H1 (cell line): ENCODE data around the gene RANBP9. TPM values are rescaled to one million over a fixed set of nuclear protein-coding genes. Genes with fewer than 3 reads are reported as not detected.
A peak's percentile ranks its signal among the peaks of the same experiment; 100 is the strongest.

Source experiments
- CTCF ChIA-PET: fragments of 300-600 bp; sonication (Branson Sonifier 250); formaldehyde crosslinking; loops from one replicate; lab custom pipeline; 2021; ENCODE audit not compliant: partially characterized antibody; lab: Charles Lee
- POLR2A ChIA-PET: fragments of 300-600 bp; sonication (Branson Sonifier 250); formaldehyde crosslinking; loops from one replicate; lab custom pipeline; 2021; ENCODE audit warnings: inconsistent platforms; ENCODE audit not compliant: partially characterized antibody; lab: Charles Lee
- DNase-seq, 2 experiments: peaks; one replicate each; pipeline versions ENCODE4 v3.0.0 to v3.0.0-alpha.2; 2010 to 2022; ENCODE audit warnings: low spot score in 2 of 2, low read depth in 1 of 2, mixed read lengths in 1 of 2
- FAIRE-seq: peaks from 2 replicates; lab custom pipeline; 2011; peaks lifted over from hg19 to GRCh38; lab: Jason Lieb, UNC
- H2AFZ ChIP-seq: 2 replicates; pipeline ENCODE4 v1.8.1; 2012; ENCODE audit warnings: low read length, inconsistent platforms
- H2AK5ac ChIP-seq: 2 replicates; pipeline ENCODE4 v1.6.1; 2013; ENCODE audit warnings: low read depth, low read length
- H2BK120ac ChIP-seq: replicated peaks from 2 replicates; pipeline ENCODE3; 2013; ENCODE audit warnings: low read depth, low read length, inconsistent platforms
- H2BK12ac ChIP-seq: 2 replicates; pipeline ENCODE4 v1.6.1; 2013; ENCODE audit warnings: low read depth, low read length
- H2BK15ac ChIP-seq: 2 replicates; pipeline ENCODE4 v1.6.1; 2013; ENCODE audit warnings: low read length
- H2BK20ac ChIP-seq: 2 replicates; pipeline ENCODE4 v1.6.1; 2013; ENCODE audit warnings: low read length
- H2BK5ac ChIP-seq: 2 replicates; pipeline ENCODE4 v1.6.1; 2013; ENCODE audit warnings: low read depth, low read length
- H3K14ac ChIP-seq: 2 replicates; pipeline ENCODE4 v1.6.1; 2013; ENCODE audit warnings: inconsistent platforms; ENCODE audit not compliant: insufficient read length
- H3K18ac ChIP-seq: 2 replicates; pipeline ENCODE4 v1.6.1; 2013; ENCODE audit warnings: low read length; ENCODE audit errors: extremely low read depth
- H3K23ac ChIP-seq: 2 replicates; pipeline ENCODE4 v1.6.1; 2013; ENCODE audit warnings: inconsistent platforms; ENCODE audit not compliant: insufficient read length
- H3K23me2 ChIP-seq: 2 replicates; pipeline ENCODE4 v1.6.1; 2013; ENCODE audit warnings: low read depth, low read length
- H3K27ac ChIP-seq: 2 replicates; pipeline ENCODE4 v1.6.1; 2011; ENCODE audit warnings: low read depth, low read length, inconsistent platforms
- H3K27me3 ChIP-seq, 4 experiments: replicated peaks in 1 of 4; 1 replicate in 1 of 4; 2 replicates in 3 of 4; pipeline versions ENCODE4 v1.6.1 to v1.8.1; 2011 to 2013; ENCODE audit warnings: low read length in 3 of 4, mild to moderate bottlenecking in 3 of 4, inconsistent platforms in 2 of 4, mixed read lengths in 2 of 4, moderate library complexity in 1 of 4; ENCODE audit not compliant: control insufficient read depth in 3 of 4, insufficient read depth in 3 of 4; ENCODE audit errors: extremely low read depth in 1 of 4
- H3K36me3 ChIP-seq, 4 experiments: 2 replicates each; pipeline versions ENCODE4 v1.6.1 to v1.8.1; 2011 to 2013; ENCODE audit warnings: mild to moderate bottlenecking in 4 of 4, low read length in 3 of 4, moderate library complexity in 2 of 4, control low read depth in 1 of 4, inconsistent platforms in 1 of 4; ENCODE audit not compliant: insufficient read depth in 4 of 4, control insufficient read depth in 2 of 4
- H3K4ac ChIP-seq: replicated peaks from 2 replicates; pipeline ENCODE3; 2013; ENCODE audit warnings: low read length, low read depth, mixed read lengths, inconsistent platforms; ENCODE audit not compliant: insufficient read length
- H3K4me1 ChIP-seq, 4 experiments: replicated peaks in 1 of 4; 1 replicate in 1 of 4; 2 replicates in 3 of 4; pipeline versions ENCODE4 v1.6.1 to v1.8.1; 2011 to 2013; ENCODE audit warnings: low read length in 3 of 4, inconsistent platforms in 2 of 4, mixed read lengths in 1 of 4; ENCODE audit not compliant: insufficient read depth in 4 of 4, control insufficient read depth in 3 of 4
- H3K4me2 ChIP-seq, 2 experiments: 2 replicates each; pipeline versions ENCODE4 v1.6.1 to v1.8.1; 2011 to 2013; ENCODE audit warnings: low read depth in 2 of 2, low read length in 2 of 2, control low read depth in 1 of 2, inconsistent platforms in 1 of 2, mild to moderate bottlenecking in 1 of 2; ENCODE audit not compliant: insufficient read depth in 1 of 2
- H3K4me3 ChIP-seq, 4 experiments: fragments of 200-600, 300-600 bp in 1 of 4; sonication (generic), shearing (Covaris generic), sonication (Bioruptor Twin) in 1 of 4; 2 replicates each; pipeline versions ENCODE4 v1.5.1 to v1.8.1; 2011 to 2016; ENCODE audit warnings: low read length in 4 of 4, low read depth in 3 of 4, control low read depth in 2 of 4, inconsistent platforms in 2 of 4, mild to moderate bottlenecking in 2 of 4, mixed read lengths in 1 of 4, moderate library complexity in 1 of 4; ENCODE audit not compliant: insufficient read depth in 2 of 4; ENCODE audit errors: extremely low read depth in 1 of 4
- H3K56ac ChIP-seq: replicated peaks from 2 replicates; pipeline ENCODE3; 2013; ENCODE audit warnings: low read depth, mild to moderate bottlenecking, mixed read lengths, low read length, inconsistent platforms; ENCODE audit not compliant: insufficient read length
- H3K79me1 ChIP-seq: 2 replicates; pipeline ENCODE4 v1.6.1; 2013; ENCODE audit warnings: low read depth, low read length, control low read depth
- H3K79me2 ChIP-seq, 2 experiments: 2 replicates each; pipeline versions ENCODE4 v1.6.1 to v1.8.1; 2012 to 2013; ENCODE audit warnings: low read length in 2 of 2, mild to moderate bottlenecking in 2 of 2, inconsistent platforms in 1 of 2; ENCODE audit not compliant: insufficient read depth in 2 of 2, control insufficient read depth in 1 of 2
- H3K9ac ChIP-seq, 4 experiments: replicated peaks in 1 of 4; 1 replicate in 1 of 4; 2 replicates in 3 of 4; pipeline versions ENCODE4 v1.6.1 to v1.8.1; 2011 to 2013; ENCODE audit warnings: low read depth in 3 of 4, low read length in 3 of 4, control low read depth in 2 of 4, mild to moderate bottlenecking in 2 of 4, moderate library complexity in 2 of 4, inconsistent platforms in 1 of 4; ENCODE audit errors: extremely low read depth in 1 of 4
- H3K9me3 ChIP-seq, 2 experiments: 2 replicates each; pipeline versions ENCODE4 v1.6.1 to v1.8.1; 2012 to 2013; ENCODE audit warnings: mild to moderate bottlenecking in 2 of 2, moderate library complexity in 2 of 2, control low read depth in 1 of 2, inconsistent platforms in 1 of 2, low read depth in 1 of 2, low read length in 1 of 2, mixed read lengths in 1 of 2; ENCODE audit not compliant: insufficient read depth in 2 of 2
- H4K20me1 ChIP-seq, 2 experiments: replicated peaks in 1 of 2; 2 replicates each; pipeline versions ENCODE3 to v1.8.1; 2011 to 2013; ENCODE audit warnings: inconsistent platforms in 2 of 2, low read length in 2 of 2, mild to moderate bottlenecking in 1 of 2; ENCODE audit not compliant: insufficient read depth in 2 of 2, control insufficient read depth in 1 of 2
- H4K5ac ChIP-seq: 2 replicates; pipeline ENCODE4 v1.6.1; 2013; ENCODE audit warnings: low read length, low read depth, mixed read lengths, inconsistent platforms; ENCODE audit not compliant: insufficient read length
- H4K8ac ChIP-seq: 2 replicates; pipeline ENCODE4 v1.8.0; 2013; ENCODE audit warnings: mild to moderate bottlenecking, moderate library complexity, low read length, inconsistent platforms; ENCODE audit not compliant: insufficient read depth; ENCODE audit errors: extremely low read depth
- H4K91ac ChIP-seq: replicated peaks from 2 replicates; pipeline ENCODE3; 2013; ENCODE audit warnings: low read length, mixed read lengths, inconsistent platforms; ENCODE audit not compliant: insufficient read length
- BRCA1 ChIP-seq: IDR thresholded peaks from 2 replicates; pipeline ENCODE4 v1.6.1; 2012; ENCODE audit warnings: low read depth, low read length, improper control_type of control experiment
- KDM1A ChIP-seq: fragments of 200-600, 300-600 bp; sonication (generic); IDR thresholded peaks from 2 replicates; pipeline ENCODE4 v1.7.1; 2016; ENCODE audit warnings: mild to moderate bottlenecking, low read length, borderline replicate concordance
- POLR2A ChIP-seq, 2 experiments: IDR thresholded peaks; 1 replicate in 1 of 2; 2 replicates in 1 of 2; pipeline ENCODE4 v1.6.1; 2011; ENCODE audit warnings: low read depth in 2 of 2, low read length in 2 of 2, mild to moderate bottlenecking in 2 of 2; ENCODE audit errors: control extremely low read depth in 1 of 2
- TBP ChIP-seq: IDR thresholded peaks from 2 replicates; pipeline ENCODE4 v1.6.1; 2011; ENCODE audit warnings: low read depth, low read length, improper control_type of control experiment
- USF2 ChIP-seq: IDR thresholded peaks from 2 replicates; pipeline ENCODE4 v1.6.1; 2011; ENCODE audit warnings: low read length, improper control_type of control experiment
- WGBS, 2 experiments: shearing (Covaris generic) in 1 of 2; methylation state at CpG; one replicate each; pipeline versions ENCODE4 v1.1.6 to v1.1.7; 2013 to 2015; ENCODE audit warnings: low lambda C conversion rate in 2 of 2, mixed read lengths in 2 of 2, inconsistent platforms in 1 of 2, low coverage in 1 of 2, missing lambda C conversion rate in 1 of 2; ENCODE audit not compliant: insufficient replicate concordance in 2 of 2, insufficient coverage in 1 of 2, insufficient read length in 1 of 2; ENCODE audit errors: extremely low coverage in 1 of 2, missing lambda C conversion rate in 1 of 2; 5-methylcytosine and 5-hydroxymethylcytosine counted together
- polyA plus RNA-seq, 7 experiments: library from polyadenylated mRNA; depleted of rRNA in 3 of 7; stranded (reverse) in 5 of 7; unstranded in 2 of 7; fragments of >200 nt in 5 of 7; fragments of 200-250 nt in 2 of 7; gene quantifications; 1 replicate in 5 of 7; 2 replicates in 1 of 7; 4 replicates in 1 of 7; pipeline versions ENCODE4 v1.2.1 to v1.2.3, GENCODE V29; 2011 to 2013; ENCODE audit warnings: missing spikeins in 2 of 7, mixed read lengths in 2 of 7
- total RNA-seq: library from RNA; stranded (reverse); fragmentation: NEBNext Ultra II Directional; extraction: Animal tissue kit (Norgen Biotek cat#: 25700); gene quantifications from 2 replicates; pipeline ENCODE4 v1.2.1, GENCODE V29; 2021

The RANBP9 gene
- total and polyA plus RNA-seq, 2 of the 8 experiments (the other 6 are each of a cell fraction or from before 2014, with no cell fraction given): 13.0 to 36.7 TPM

DNA sequence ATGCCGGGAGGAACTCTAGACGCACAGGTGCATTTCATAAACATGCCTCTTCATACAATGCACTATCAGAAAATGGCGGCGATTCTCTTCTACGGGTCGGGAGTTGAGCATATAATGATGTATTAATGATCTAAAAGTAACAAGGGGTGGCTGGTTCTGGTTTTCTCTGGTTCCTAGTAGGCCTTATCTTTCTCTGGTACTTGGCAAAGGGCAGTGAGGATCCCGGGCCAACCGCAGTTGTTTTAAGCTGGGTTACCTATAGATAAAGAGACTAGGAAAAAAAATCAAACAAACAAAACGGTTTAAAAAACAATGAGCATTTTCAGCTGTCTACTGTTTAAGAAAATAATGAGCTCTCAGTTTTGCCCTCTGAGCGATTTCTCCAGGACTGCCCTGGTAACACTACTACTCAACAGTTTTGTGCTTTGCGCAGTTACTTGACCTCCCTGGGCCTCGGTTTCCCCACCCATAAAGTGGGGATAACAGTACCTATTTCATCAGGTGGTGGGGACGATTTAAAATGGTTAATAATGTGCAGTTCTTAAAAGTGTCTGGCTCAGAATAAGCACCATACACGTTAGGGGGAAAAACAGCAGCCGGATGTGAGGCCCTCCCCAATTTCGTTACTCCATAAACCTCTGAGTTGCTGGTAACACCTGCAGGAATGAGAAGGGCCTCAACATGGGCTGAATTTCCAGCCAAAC, 138.5 kb downstream of the RANBP9 start:
- Histone ChIP-seq H3K79me2 (peaks cover 0 to 23% of the 10 kb centered on the region in 2 experiments; a peak in 2 of 4 replicates), H3K4me2 (peak overlapping the region; percentile 71 to 83), H4K20me1 (no peaks in the 10 kb centered on the region), H4K91ac (no peak overlapping the region), H2BK20ac (no peak overlapping the region), H2BK15ac (no peak overlapping the region), H3K23me2 (peaks cover 5% of the 10 kb centered on the region), H3K9ac (peak overlapping the region in 3 of 4 experiments; percentile 60 to 77 (median 76); a peak in 5 of 7 replicates), H3K18ac (peak overlapping the region; percentile 91; the same call in 1 of the 2 replicates), H4K8ac (no peak overlapping the region), H3K27me3 (no peaks in the 10 kb centered on the region), H3K79me1 (no peaks in the 10 kb centered on the region), H3K27ac (peak overlapping the region; percentile 71), H3K9me3 (no peaks in the 10 kb centered on the region), H3K23ac (no peak overlapping the region), H2BK12ac (0 out of 2 replicates have a peak overlapping the region, but pooled peaks have one; percentile 88), H3K4me1 (peaks cover 2 to 6% (median 5%) of the 10 kb centered on the region in 4 experiments; a peak in 6 of 7 replicates), H2AFZ (peak overlapping the region; percentile 95), H2BK120ac (no peak overlapping the region), H3K4me3 (peak overlapping the region; percentile 55 to 78 (median 66); a peak in 6 of 8 replicates), H3K4ac (no peak overlapping the region), H3K14ac (no peak overlapping the region), H4K5ac (no peak overlapping the region), H3K56ac (no peak overlapping the region), H2BK5ac (no peak overlapping the region), H2AK5ac (peak overlapping the region; percentile 17; the same call in 1 of the 2 replicates), H3K36me3 (no peaks in the 10 kb centered on the region)
- no peak for DNase-seq
- TF ChIP-seq TBP (no peak), USF2 (no peak), POLR2A (IDR thresholded peaks at IDR 0.05; ENCODE audit: control extremely low read depth in 1 of 2, low read depth in 2 of 2, low read length in 2 of 2) (peak in 1 of 2 experiments; percentile 17; a peak in 1 of 3 replicates), BRCA1 (no peak), KDM1A (no peak)
- CTCF ChIA-PET: interaction anchor here (0.9 to 3.9 kb wide), 12 partner anchors 11 to 225 kb away, joined by 3 to 24 read pairs (median 3); no protein-coding TSS in a partner anchor
- POLR2A ChIA-PET: interaction anchor here (1.3 to 5.1 kb wide), 6 partner anchors 11 to 244 kb away, joined by 3 to 29 read pairs (median 6); partner anchors contain the start of genes GFOD1 and TBC1D7
- no peak for FAIRE-seq
- WGBS, 2 experiments: 83% methylated on average over 16 of the region's 16 CpGs; no CpG with 5 or more reads in 1 of the 2 experiments
